Inflammatory macrophage (primary cell): ENCODE measurements around the gene RFPL3.
"Not testable (repeated sequence)": the region's sequence is repeated elsewhere in the genome, so short reads cannot be mapped to it uniquely, and the experiment has no call there.

ENCODE experiments used
- DNase-seq, 2 donors: peaks; one replicate each; pipeline ENCODE4 v3.0.0-alpha.2; 2020 to 2022

Gene RFPL3

DNA sequence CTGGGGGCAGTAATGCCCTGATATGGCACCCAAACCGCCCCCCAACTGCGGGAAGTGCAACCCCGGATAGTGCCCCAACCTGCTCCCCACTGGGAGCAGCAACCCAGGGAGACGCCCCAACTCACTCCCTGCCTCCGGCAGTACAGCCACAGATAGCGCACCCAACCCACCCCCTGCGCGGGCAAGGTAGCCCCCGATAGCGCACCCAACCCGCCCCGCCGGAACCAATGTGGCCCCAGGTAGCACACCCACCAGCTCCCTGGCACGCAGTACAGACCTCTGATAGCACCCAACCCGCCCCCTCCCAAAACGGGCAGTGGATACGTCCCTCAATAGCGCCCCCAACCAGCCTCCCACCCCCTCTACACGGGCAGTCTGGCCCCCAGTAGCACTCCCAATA, 3.8 kb upstream of the RFPL3 start:
- no peak for DNase-seq

DNA sequence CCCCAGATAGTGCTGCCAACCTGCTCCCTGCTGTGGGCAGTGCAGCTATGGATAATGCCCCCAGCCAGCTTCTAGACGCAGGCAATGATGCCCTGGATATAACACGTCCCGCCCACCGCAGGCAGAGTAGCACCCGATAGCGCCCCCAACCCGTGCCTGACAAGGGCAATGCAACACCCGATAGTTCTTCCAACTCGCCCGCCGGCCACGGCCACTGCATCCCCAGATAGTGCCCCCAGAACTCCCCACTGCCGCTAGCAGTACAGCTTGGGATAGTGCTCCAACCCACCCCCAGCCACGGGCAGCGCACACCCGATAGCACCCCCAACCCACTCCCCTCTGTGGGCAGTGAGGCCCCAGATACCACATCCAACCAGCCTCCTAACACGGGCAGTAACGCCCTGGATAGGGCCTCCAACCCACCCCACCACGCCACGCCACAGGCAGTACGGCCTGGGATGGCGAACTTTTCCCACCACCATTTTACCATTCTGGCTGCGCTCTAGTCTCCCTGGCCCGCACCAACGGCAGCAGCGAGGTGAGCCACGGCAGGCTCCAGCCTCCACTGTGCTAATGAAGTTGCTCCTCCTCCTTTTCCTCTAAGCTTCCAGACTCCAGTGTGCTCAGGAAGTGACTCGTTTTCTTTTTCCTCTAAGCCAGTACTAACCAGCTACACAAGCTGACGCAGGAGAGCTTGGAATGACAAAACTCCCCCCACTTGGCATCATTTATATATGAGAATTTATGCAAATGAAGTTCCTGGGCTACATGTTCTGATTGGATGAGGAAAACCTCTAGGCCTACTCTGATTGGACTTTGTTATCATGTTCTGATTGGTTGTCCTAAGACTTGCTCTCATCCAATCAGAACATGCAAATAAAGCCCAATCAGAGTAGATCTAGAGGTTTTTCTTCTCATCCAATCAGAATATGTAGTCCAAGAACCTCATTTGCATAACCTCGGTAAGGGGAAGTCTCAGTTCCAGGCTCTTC, 3.0 kb upstream of the RFPL3 start:
- no peak for DNase-seq

DNA sequence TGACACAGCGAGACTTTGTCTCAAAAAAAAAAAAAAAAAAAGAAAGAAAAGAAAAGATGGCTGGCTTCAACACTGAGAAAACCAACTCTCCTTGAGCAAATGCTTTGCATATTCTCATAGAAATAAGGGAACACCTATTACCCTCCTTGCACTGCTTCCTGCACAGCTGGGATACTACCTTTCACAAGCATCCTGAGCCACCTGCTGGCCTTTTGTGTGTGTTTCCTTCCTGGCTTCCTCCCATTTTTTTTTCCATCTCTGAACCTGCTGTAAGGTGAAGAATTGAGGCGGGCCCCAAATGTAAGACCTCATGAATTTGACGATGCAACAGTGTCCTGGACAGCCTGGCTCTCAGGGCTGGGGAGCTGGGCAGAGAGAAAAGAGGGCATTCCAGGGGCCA, 1.9 kb upstream of the RFPL3 start:
- no peak for DNase-seq

DNA sequence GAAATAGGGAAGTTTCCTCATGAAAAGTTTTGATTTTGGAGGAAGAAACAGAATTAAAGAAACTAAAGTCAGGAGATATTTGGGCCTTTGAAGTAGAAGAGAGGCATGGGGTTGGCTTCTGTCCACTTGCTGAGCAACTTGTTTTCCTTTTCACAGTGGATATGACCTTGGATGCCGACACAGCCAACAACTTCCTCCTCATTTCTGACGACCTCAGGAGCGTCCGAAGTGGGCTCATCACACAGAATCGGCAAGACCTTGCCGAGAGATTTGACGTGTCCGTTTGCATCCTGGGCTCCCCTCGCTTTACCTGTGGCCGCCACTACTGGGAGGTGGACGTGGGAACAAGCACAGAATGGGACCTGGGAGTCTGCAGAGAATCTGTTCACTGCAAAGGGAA, 2.4 kb downstream of the RFPL3 start:
- DNase-seq = not testable (repeated sequence)

DNA sequence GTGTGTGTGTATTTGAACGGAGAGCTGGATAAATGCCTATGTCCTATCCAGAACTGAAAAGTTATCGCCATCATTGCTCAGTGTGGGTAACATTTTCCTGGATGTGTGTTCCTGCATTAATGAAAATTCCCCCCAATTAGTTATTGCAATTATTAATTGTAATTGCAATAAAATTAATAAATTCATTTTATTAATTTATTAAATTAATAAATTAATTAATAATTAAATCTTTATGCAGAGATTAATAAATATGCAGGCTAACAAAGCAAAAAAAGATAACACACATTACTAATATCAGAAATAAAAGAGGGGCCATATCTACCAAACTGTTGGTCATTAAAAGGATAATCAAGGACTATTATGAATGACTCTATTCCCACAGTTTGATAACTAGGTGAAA, 3.6 kb downstream of the RFPL3 start:
- DNase-seq = no peak

DNA sequence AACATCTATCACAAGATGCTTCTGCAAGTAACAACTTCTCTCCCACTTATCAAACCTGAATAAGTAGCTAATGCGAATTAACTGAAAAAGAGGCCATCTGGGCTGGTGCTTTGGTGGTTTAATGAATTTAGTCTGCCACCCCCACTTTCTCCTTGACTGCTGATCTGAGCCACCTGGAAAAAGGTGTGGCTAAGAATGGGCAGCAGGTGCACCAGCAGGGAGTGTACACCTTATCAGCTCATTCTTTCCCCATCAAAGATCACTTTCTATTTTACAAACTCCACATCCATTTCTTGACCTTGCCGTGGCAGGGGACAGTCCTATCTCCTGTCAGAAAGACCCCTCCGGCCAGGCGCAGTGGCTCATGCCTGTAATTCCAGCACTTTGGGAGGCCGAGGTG, 6.5 kb downstream of the RFPL3 start:
- no peak for DNase-seq

DNA sequence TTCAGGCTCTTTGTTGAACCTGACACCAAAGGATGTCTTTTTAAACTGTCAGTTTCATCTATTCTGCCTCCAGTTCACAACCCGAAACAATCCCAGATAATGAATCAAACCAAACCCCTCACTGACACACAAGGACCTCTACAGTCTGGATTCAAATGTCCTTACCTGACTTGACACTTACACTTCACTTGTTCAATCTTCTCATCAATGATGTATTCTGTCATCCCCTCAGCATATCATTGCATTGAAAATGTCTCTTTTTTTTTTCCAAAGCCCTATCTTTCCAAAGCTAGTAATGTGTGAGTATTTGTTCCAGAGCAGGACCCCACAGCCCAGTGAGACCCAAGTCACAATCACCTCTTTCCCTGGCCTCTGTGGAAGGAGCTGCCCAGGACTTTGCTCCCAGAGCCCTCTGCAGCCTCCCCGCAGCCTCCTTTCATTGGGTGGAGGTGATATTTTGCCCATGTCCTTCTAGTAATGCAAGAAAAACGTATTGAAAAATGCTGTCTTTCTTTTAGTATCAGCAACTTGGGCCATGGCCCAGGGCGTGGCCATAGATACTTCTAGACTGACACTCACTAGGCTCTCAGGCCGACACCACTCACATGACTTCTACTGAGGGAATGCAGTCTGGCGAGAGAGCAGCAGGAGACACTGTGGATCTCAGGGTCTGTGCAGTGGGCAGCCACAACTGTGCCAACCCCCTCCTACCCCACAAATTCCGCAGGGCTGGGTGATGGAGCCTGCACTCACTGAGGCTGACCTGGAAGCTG, 18.2 kb downstream of the RFPL3 start:
- no peak for DNase-seq

DNA sequence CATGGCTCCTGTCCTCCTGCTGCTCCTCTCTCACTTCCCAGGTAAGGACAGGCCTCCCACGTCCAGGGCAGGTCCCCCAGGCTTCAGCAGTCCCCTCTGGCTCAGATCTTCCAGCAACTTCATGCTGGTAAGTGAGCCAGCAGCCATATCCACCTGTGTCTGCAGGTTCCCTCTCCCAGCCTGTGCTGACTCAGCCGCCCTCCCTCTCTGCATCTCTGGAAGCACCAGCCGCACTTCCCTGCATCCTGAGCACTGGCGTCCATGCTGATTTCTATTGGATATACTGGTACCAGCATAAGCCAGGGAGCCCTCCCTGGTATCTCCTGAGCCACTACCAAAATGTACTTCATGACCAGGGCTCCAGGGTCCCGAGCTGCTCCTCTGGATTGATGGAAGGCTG, 19.0 kb downstream of the RFPL3 start:
- DNase-seq = no peak

DNA sequence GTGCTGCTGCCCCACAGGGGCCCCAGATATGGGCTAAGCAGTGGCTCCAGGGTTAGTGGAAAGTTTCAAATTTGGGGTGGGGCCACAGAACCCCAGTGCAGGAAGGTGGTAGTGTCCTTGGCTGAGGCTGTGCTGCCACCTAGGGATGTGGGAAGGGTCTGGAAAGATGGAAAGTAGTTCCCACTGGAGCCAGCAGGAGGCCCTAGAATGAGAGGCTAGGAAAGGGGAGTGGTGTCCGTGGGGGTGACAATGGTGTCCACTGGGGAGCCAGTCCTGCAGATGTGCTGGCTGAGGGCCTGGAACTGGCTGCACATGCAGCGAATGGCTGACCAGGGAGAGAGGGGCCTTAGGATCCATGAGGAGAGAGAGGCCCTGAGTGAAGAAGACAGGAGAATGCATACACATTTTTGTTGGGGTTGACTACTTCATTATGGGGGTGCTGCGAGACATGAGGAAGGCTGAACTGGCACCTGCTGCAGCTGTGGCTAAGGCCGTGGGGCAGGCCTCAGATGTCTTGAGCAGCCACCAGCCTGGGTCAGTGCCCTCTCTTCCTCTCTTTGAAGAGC, 21.1 kb downstream of the RFPL3 start:
- DNase-seq = peak; percentile 42 to 50

DNA sequence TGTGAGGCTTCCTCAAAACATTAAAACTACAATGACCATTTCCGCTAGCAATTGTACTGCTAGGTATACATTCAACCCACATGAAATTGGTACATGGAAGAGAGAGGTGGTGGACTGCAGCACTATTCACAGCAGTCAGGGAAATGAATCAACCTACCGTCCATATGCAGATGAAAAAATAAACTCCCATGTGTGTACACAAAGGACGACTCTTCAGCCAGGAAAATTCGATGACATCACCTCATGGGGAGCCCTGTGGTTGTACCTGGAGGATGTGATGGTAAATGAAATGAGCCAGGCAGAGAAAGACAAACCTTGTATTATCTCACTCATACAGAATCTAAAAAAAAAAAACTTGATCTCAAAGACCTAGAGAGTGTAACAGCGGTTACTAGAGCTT, 23.3 kb downstream of the RFPL3 start:
- DNase-seq = no peak

DNA sequence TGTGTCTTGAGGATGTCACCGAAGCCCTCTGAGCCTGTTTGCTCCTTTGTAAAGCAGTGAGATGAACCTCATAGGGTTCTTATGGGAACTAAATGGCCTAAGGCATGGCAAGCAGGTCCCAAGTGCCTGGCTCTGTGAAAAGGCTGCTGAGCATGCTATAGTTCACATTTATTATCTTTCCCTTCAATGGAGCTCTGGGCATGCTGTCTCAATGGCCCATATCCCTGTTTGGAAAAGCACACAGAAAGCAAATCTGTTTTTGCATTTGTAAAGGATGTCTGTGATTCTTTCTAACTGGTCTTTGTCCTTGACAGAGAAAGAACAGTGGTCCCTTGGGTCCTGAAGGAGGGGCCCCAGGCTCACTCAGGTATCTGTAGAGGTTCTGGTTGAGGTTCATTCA, 28.0 kb downstream of the RFPL3 start:
- no peak for DNase-seq

DNA sequence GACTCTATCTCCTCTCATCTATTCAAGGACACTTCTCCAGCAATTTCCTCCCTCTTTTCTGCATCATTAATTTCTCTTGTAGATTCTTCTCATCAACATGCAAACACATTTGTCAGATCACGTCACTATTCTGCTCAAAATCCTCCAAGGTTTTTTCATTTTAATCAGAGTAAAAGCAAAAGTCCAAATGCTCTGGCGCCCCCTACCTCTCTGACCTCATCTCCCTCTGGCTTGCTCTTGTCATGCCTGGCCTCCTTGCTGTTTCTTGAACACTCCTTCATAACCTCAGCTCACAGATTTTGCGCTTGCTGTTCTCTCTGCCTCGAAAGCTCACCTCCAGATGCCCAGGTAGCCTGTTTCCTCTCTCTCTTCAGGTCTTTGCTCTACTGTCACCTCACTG, 32.0 kb downstream of the RFPL3 start:
- peak in 1 of 2 donors; percentile 4 for DNase-seq

DNA sequence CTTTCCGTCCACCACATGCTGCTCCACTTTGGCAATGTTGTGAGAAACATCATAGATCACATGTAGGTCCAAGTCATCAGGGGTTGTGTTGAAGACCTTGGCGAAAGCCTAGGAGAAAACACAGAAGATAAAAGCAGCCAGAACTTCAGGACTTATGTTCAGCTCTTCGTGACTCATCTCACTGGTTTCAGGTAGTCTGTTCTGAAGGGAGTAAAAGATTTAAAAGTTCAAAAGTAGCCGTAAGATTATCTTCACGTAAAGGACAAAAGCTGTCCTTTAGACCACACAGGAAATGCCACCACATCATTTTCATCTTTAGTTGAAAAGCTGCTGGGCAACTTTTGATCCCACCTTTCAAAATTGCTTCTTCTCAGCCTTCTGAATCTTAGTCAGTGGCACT, 37.4 kb downstream of the RFPL3 start:
- no peak for DNase-seq

DNA sequence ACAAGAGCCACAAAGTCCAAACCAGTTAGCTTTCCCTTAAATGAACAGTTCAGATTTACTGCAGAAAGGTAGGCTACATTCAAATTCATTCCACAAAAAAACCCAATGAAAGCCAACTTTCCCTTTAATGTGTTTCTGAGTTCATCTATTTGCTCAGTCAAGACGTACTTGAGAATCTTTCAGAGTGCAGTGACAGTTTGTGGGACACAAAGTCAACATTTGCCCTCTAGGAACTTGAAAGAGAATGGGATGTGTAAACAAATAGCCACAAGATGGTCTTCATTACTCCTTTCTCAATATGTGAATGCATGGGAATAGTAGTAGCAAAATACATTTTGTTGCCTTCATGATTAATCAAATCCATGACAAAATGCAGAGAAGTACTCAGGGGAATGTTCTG, 38.6 kb downstream of the RFPL3 start:
- no peak for DNase-seq

DNA sequence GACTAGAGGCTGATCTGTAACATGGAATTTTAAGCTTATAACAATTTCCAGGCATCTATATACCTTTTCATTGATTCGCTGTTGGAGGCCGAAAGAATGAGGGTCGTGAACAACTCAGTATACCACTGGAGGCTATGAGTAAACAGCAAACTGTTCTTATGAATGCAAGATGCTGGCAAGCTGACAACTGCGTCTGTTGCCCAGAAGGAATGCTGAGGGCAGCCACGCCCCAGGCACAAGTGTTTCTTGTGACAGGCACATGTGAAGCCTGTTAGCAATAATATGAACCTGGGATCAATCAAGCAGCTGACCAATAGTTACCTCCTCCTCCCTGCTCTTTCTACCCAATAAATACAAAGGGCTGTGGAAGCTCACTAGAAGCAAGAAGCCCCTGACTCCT, 39.1 kb downstream of the RFPL3 start:
- DNase-seq = no peak

DNA sequence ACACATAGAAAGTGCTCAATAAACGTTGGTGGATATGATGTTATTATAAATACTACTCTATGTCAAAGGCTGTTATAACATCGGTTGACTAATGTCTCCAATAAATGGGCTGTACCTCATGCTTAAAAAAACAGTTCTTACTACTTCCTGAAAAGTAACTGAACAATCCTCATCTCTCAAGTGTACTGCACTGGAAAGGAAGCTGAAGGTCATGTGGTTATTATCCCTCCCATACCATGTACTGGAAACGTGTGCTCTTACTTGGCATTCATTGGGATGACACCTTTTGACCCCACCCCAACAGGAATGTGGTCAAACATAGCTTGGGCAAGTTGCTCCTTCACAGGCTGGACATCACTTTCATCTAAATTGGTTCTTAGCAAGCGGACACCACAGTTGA, 43.8 kb downstream of the RFPL3 start:
- DNase-seq = no peak

DNA sequence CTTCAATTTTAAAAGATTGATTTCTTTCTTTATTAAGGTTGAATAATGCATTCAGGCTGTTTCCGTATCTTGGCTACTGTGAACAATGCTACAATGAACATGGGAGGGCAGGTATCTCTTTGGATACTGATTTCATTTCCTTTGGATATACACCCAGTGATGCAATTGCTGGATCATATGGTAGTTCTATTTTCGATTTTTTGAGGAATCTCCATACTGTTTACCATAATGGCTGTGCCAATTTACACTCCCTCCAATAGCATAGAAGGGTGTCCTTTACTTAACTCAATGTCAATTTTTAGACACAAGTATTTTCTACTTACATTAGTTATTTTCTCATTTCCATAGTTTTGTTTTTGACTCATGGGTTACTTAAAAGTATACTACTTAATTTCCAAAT, 46.4 kb downstream of the RFPL3 start:
- DNase-seq = no peak

DNA sequence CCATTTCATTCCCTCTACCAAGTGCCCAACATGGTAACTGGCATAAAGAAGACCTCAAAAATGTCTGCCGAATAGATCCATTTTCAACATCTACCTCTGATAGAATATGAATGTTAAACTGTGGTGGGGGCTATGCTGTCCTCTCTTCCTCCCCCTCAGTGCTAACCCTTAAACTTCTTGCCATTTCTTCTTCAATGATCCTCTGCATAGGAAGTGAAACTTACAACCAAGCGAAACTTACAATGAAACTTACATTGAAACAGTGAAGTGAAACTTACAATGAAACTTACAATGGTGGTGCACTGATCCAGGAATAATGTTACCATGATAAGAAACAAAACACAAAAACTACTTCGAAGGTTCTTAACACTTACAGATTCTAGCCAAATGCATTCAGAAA, 49.6 kb downstream of the RFPL3 start:
- peak; percentile 12 to 59 for DNase-seq

DNA sequence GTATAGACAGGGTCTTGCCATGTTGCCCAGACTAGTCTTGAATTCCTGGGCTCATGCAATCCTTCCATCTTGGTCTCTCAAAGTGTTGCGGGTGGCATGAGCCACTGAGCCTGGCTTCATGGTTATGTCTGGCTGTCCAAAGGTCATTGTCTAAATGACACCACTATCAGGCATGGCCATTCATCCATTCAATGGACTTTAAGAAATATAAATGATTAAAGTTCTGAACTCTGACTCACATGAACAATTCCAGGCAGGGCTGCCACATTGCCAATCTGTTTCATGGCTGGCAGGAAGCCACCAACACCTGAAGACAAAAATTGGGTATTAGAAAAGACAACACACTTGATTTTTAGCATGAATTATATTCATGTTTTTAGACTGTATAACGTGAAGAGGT, 50.3 kb downstream of the RFPL3 start:
- DNase-seq = no peak

DNA sequence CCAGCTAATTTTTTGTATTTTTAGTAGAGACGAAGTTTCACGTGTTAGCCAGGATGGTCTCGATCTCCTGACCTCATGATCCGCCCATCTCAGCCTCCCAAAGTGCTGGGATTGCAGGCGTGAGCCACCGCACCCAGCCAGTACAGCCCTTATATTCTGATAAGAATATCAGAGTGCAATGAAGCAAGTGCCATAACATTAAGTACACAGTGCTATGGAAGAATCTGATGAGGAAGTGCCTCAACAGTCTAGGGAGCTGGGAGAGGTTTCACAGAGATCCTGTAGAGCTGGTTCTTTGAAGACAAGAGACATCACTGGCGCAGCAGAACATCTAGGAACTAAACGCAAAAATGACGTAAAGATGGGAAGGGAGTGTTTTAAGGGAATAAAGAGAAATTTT, 52.3 kb downstream of the RFPL3 start:
- DNase-seq = no peak

DNA sequence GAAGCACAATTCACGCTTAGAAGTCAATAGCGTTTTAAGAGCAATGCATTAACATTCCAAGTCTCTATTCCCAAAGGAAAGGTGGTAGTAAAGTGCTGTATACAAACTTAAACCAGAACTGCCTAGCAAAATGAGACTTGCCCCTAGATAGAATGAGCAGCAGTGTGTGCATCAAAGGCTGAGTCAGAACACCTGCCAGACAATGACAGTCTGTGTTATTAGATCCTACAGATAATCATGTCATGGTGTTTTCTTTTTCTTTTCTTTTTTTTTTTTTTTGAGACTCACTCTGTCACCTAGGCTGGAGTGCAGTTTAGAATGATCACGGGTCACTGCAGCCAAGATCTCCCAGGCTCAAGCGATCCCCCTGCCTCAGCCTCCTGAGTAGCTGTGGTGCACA, 52.8 kb downstream of the RFPL3 start:
- no peak for DNase-seq
